Activated CD4-positive, CD25-positive, alpha-beta regulatory T cell treated with anti-CD3 and anti-CD28 coated beads, Interleukin-2, amount 50 U/mL, for 24 hours (primary cell): ENCODE data around the gene ZNF709.
A peak's percentile ranks its signal among the peaks of the same experiment; 100 is the strongest.
"Not testable (repeated sequence)": the region's sequence is repeated elsewhere in the genome, so short reads cannot be mapped to it uniquely, and the experiment has no call there.

ENCODE experiments used
- ATAC-seq, 2 donors: fragments of 150-1000 bp; cut with Tn5 transposase; one replicate each; pipeline ENCODE4 v1.10.0; 2021; ENCODE audit warnings: mild to moderate bottlenecking in 1 of 2, moderate library complexity in 1 of 2

Gene ZNF709

GRCh38 chr19:12484371-12485051 is at the start of gene ZNF709:
TSS of gene ZNF709 (minus strand) at chr19:12484816. CDS start at chr19:12484657, 159 bp downstream.
- peak; percentile 99 for ATAC-seq

GRCh38 chr19:12527034-12527836 is 42.6 kb upstream of the ZNF709 start:
- no peak for ATAC-seq

GRCh38 chr19:12526542-12526941 is 41.9 kb upstream of the ZNF709 start:
- no peak for ATAC-seq

- no peak for ATAC-seq
These were observed 37.4 kb upstream of the ZNF709 start for GRCh38 chr19:12521996-12522395.

- ATAC-seq, result no peak
These were observed 29.0 kb upstream of the ZNF709 start for GRCh38 chr19:12513531-12514061.

- no peak for ATAC-seq
These were observed 12.4 kb upstream of the ZNF709 start for GRCh38 chr19:12497032-12497431.

- no peak for ATAC-seq
These were observed 11.9 kb upstream of the ZNF709 start for GRCh38 chr19:12496480-12496879.

GRCh38 chr19:12495002-12495802 is 10.6 kb upstream of the ZNF709 start:
- peak; percentile 99 to 100 for ATAC-seq

GRCh38 chr19:12494260-12494860 is 9.7 kb upstream of the ZNF709 start:
- no peak for ATAC-seq

- ATAC-seq, result not testable (repeated sequence)
These were observed 1.7 kb upstream of the ZNF709 start for GRCh38 chr19:12486265-12486783.

- ATAC-seq, result no peak
These were observed 955 bp upstream of the ZNF709 start for GRCh38 chr19:12485571-12485970.

- no peak for ATAC-seq
These were observed 418 bp upstream of the ZNF709 start for GRCh38 chr19:12485052-12485416.

GRCh38 chr19:12484011-12484370 is 625 bp downstream of the ZNF709 start:
- ATAC-seq, result no peak

GRCh38 chr19:12482509-12482886 is 2.1 kb downstream of the ZNF709 start:
- no peak for ATAC-seq

GRCh38 chr19:12481781-12482508 is 2.7 kb downstream of the ZNF709 start:
- no peak for ATAC-seq

GRCh38 chr19:12478234-12478941 is 6.2 kb downstream of the ZNF709 start:
- ATAC-seq, result no peak

- ATAC-seq, result not testable (repeated sequence)
These were observed 17.0 kb downstream of the ZNF709 start for GRCh38 chr19:12467651-12468050.

GRCh38 chr19:12465211-12465610 is 19.4 kb downstream of the ZNF709 start:
- no peak for ATAC-seq

- no peak for ATAC-seq
These were observed 19.8 kb downstream of the ZNF709 start for GRCh38 chr19:12464769-12465168.

- ATAC-seq, result not testable (repeated sequence)
These were observed 20.5 kb downstream of the ZNF709 start for GRCh38 chr19:12464139-12464538.

- no peak for ATAC-seq
These were observed 31.1 kb downstream of the ZNF709 start for GRCh38 chr19:12453495-12453894.
